H1 (cell line): Measurements from ENCODE around the gene WDFY3. TPM values are rescaled to one million over a fixed set of nuclear protein-coding genes. Genes with fewer than 3 reads are reported as not detected.

Experiments used
- ASH2L ChIP-seq: fragments of 200-600, 300-600 bp; sonication (generic); IDR thresholded peaks from one replicate; pipeline ENCODE4 v1.7.1; 2017; ENCODE audit warnings: low read length
- ATF3 ChIP-seq: IDR thresholded peaks from 2 replicates; pipeline ENCODE4 v1.6.1; 2011; ENCODE audit warnings: low read depth, mild to moderate bottlenecking, low read length; ENCODE audit not compliant: insufficient read depth
- CTBP2 ChIP-seq: IDR thresholded peaks from 2 replicates; pipeline ENCODE4 v1.7.0; 2011; ENCODE audit warnings: borderline replicate concordance, mild to moderate bottlenecking, moderate library complexity, mixed read lengths, low read length; ENCODE audit not compliant: insufficient read depth, insufficient read length
- GABPA ChIP-seq: IDR thresholded peaks from 2 replicates; pipeline ENCODE4 v1.6.1; 2011; ENCODE audit warnings: mild to moderate bottlenecking, low read length, moderate library complexity, borderline replicate concordance; ENCODE audit not compliant: insufficient read depth
- RXRA ChIP-seq: IDR thresholded peaks from 2 replicates; pipeline ENCODE4 v1.6.1; 2011; ENCODE audit warnings: low read depth, mild to moderate bottlenecking, low read length, moderate library complexity; ENCODE audit not compliant: insufficient read depth
- TCF12 ChIP-seq: IDR thresholded peaks from 2 replicates; pipeline ENCODE4 v1.6.1; 2011; ENCODE audit warnings: low read depth, mild to moderate bottlenecking, low read length
- ZNF274 ChIP-seq: IDR thresholded peaks from 2 replicates; pipeline ENCODE4 v1.7.0; 2012; ENCODE audit warnings: low read length, borderline replicate concordance; ENCODE audit errors: extremely low read depth
- polyA plus RNA-seq, 7 experiments: library from polyadenylated mRNA; depleted of rRNA in 3 of 7; stranded (reverse) in 5 of 7; unstranded in 2 of 7; fragments of >200 nt in 5 of 7; fragments of 200-250 nt in 2 of 7; gene quantifications; 1 replicate in 5 of 7; 2 replicates in 1 of 7; 4 replicates in 1 of 7; pipeline versions ENCODE4 v1.2.1 to v1.2.3, GENCODE V29; 2011 to 2013; ENCODE audit warnings: missing spikeins in 2 of 7, mixed read lengths in 2 of 7
- total RNA-seq: library from RNA; stranded (reverse); fragmentation: NEBNext Ultra II Directional; extraction: Animal tissue kit (Norgen Biotek cat#: 25700); gene quantifications from 2 replicates; pipeline ENCODE4 v1.2.1, GENCODE V29; 2021
- TF ChIP-seq, protein P1 (sequence below): fragments of 300-600 bp; sonication (generic); IDR thresholded peaks from 2 replicates; pipeline ENCODE4 v1.7.1; 2012; ENCODE audit warnings: low read length, moderate library complexity, mild to moderate bottlenecking, inconsistent platforms; ENCODE audit not compliant: insufficient replicate concordance

The WDFY3 gene
- total and polyA plus RNA-seq, 2 of the 8 experiments (the other 6 are each of a cell fraction or from before 2014, with no cell fraction given): 25.6 to 62.4 TPM

GRCh38 chr4:84962102-84962501, 4.4 kb downstream of the WDFY3 start (continued):
- TF ChIP-seq, protein P1, sequence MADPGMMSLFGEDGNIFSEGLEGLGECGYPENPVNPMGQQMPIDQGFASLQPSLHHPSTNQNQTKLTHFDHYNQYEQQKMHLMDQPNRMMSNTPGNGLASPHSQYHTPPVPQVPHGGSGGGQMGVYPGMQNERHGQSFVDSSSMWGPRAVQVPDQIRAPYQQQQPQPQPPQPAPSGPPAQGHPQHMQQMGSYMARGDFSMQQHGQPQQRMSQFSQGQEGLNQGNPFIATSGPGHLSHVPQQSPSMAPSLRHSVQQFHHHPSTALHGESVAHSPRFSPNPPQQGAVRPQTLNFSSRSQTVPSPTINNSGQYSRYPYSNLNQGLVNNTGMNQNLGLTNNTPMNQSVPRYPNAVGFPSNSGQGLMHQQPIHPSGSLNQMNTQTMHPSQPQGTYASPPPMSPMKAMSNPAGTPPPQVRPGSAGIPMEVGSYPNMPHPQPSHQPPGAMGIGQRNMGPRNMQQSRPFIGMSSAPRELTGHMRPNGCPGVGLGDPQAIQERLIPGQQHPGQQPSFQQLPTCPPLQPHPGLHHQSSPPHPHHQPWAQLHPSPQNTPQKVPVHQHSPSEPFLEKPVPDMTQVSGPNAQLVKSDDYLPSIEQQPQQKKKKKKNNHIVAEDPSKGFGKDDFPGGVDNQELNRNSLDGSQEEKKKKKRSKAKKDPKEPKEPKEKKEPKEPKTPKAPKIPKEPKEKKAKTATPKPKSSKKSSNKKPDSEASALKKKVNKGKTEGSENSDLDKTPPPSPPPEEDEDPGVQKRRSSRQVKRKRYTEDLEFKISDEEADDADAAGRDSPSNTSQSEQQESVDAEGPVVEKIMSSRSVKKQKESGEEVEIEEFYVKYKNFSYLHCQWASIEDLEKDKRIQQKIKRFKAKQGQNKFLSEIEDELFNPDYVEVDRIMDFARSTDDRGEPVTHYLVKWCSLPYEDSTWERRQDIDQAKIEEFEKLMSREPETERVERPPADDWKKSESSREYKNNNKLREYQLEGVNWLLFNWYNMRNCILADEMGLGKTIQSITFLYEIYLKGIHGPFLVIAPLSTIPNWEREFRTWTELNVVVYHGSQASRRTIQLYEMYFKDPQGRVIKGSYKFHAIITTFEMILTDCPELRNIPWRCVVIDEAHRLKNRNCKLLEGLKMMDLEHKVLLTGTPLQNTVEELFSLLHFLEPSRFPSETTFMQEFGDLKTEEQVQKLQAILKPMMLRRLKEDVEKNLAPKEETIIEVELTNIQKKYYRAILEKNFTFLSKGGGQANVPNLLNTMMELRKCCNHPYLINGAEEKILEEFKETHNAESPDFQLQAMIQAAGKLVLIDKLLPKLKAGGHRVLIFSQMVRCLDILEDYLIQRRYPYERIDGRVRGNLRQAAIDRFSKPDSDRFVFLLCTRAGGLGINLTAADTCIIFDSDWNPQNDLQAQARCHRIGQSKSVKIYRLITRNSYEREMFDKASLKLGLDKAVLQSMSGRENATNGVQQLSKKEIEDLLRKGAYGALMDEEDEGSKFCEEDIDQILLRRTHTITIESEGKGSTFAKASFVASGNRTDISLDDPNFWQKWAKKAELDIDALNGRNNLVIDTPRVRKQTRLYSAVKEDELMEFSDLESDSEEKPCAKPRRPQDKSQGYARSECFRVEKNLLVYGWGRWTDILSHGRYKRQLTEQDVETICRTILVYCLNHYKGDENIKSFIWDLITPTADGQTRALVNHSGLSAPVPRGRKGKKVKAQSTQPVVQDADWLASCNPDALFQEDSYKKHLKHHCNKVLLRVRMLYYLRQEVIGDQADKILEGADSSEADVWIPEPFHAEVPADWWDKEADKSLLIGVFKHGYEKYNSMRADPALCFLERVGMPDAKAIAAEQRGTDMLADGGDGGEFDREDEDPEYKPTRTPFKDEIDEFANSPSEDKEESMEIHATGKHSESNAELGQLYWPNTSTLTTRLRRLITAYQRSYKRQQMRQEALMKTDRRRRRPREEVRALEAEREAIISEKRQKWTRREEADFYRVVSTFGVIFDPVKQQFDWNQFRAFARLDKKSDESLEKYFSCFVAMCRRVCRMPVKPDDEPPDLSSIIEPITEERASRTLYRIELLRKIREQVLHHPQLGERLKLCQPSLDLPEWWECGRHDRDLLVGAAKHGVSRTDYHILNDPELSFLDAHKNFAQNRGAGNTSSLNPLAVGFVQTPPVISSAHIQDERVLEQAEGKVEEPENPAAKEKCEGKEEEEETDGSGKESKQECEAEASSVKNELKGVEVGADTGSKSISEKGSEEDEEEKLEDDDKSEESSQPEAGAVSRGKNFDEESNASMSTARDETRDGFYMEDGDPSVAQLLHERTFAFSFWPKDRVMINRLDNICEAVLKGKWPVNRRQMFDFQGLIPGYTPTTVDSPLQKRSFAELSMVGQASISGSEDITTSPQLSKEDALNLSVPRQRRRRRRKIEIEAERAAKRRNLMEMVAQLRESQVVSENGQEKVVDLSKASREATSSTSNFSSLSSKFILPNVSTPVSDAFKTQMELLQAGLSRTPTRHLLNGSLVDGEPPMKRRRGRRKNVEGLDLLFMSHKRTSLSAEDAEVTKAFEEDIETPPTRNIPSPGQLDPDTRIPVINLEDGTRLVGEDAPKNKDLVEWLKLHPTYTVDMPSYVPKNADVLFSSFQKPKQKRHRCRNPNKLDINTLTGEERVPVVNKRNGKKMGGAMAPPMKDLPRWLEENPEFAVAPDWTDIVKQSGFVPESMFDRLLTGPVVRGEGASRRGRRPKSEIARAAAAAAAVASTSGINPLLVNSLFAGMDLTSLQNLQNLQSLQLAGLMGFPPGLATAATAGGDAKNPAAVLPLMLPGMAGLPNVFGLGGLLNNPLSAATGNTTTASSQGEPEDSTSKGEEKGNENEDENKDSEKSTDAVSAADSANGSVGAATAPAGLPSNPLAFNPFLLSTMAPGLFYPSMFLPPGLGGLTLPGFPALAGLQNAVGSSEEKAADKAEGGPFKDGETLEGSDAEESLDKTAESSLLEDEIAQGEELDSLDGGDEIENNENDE: no peak
- no peak for TF ChIP-seq RXRA
- no peak for TF ChIP-seq ATF3
- TF ChIP-seq CTBP2: no peak
- TF ChIP-seq GABPA: no peak
- TF ChIP-seq TCF12: no peak
- TF ChIP-seq ZNF274: no peak
- no peak for TF ChIP-seq ASH2L
